ENCODE measurements around the gene CCNF. TPM values are rescaled to one million over a fixed set of nuclear protein-coding genes. Genes with fewer than 3 reads are reported as not detected.

CCNF gene
- total and polyA plus RNA-seq, 10 of the 15 experiments (the other 5 are each of a cell fraction or from before 2014, with no cell fraction given) = 4.0 to 63.2 (median 27.5) TPM

DNA sequence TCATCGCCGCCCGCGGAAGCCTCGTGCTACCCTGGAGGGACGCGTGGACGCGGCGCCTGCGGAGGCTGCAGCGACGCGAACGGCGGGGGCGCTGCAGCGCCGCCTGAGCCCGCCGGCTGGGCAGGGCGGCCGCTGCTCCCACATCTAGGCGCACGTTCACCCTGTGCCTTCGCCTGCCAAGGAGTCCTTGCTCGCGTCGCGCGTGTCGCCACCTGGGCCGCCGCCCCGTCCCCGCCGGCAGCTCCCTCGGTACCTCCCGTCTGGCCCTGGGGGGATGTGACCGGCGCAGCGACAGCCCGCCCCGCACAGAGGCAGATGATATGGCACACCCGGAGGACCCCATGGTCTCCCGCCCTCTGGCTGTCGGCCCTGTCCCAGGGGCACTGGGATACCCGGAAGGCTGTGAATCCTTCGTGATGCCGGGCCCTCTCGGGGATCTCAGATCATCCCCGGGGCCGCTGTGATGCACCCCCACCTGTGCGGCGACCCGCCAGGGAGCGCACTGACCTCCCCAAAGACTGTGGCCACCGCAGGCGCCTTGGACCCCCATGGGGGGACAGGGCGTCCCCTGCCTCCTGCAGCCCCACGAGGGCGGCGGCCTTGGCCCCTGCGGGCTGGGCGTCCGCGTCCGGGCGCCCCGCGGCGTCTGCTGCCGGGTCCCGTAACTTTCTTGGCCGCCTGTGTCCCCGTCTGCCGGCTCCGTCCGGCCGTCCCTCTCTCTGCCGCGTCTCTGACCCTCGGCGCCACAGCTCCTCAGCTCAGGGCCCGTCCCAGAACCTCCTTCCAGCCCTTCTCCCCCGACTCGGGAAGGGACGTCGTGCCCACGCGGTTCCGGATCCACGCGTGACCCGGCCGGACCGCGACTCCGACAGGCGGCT lies 45.0 kb downstream of the CCNF start (continued):
- no peak for TF ChIP-seq POU2F2 (IDR thresholded peaks at IDR 0.05; ENCODE audit: borderline replicate concordance, low read depth, low read length)
- TF ChIP-seq PBX3 (IDR thresholded peaks at IDR 0.05; ENCODE audit: insufficient replicate concordance, low read depth, low read length) = no peak
- TF ChIP-seq BCL11A (IDR thresholded peaks at IDR 0.05; ENCODE audit: low read depth, low read length) = no peak
- no peak for TF ChIP-seq GABPA (IDR thresholded peaks at IDR 0.05; ENCODE audit: low read depth)
- peak; percentile 72 to 89; a peak in 3 of 4 replicates for TF ChIP-seq BHLHE40 (IDR thresholded peaks at IDR 0.05; ENCODE audit: borderline replicate concordance in 1 of 2, low read depth in 2 of 2, low read length in 1 of 2)
- 0 out of 2 replicates have a peak, but pooled peaks have one; percentile 22 for TF ChIP-seq NBN (IDR thresholded peaks at IDR 0.05)
- TF ChIP-seq SPI1 (IDR thresholded peaks at IDR 0.05; ENCODE audit: borderline replicate concordance, insufficient read depth, low read depth, low read length) = no peak
- no peak for TF ChIP-seq RELB (IDR thresholded peaks at IDR 0.05; ENCODE audit: low read depth)
- 0 out of 2 replicates have a peak, but pooled peaks have one; percentile 47 for TF ChIP-seq DPF2 (IDR thresholded peaks at IDR 0.05)
- TF ChIP-seq ZSCAN29 (IDR thresholded peaks at IDR 0.05) = peak; percentile 98
- TF ChIP-seq IKZF2 (IDR thresholded peaks at IDR 0.05) = no peak
- peak; percentile 41 to 73 (median 42); a peak in 5 of 6 replicates for TF ChIP-seq CTCF (IDR thresholded peaks at IDR 0.05 in 2 of 3, conservative IDR thresholded peaks at IDR 0.05 in 1 of 3; ENCODE audit: control insufficient read depth in 2 of 3, extremely low read depth in 1 of 3, insufficient read depth in 1 of 3, low read depth in 3 of 3, low read length in 3 of 3)
- TF ChIP-seq, protein P1, sequence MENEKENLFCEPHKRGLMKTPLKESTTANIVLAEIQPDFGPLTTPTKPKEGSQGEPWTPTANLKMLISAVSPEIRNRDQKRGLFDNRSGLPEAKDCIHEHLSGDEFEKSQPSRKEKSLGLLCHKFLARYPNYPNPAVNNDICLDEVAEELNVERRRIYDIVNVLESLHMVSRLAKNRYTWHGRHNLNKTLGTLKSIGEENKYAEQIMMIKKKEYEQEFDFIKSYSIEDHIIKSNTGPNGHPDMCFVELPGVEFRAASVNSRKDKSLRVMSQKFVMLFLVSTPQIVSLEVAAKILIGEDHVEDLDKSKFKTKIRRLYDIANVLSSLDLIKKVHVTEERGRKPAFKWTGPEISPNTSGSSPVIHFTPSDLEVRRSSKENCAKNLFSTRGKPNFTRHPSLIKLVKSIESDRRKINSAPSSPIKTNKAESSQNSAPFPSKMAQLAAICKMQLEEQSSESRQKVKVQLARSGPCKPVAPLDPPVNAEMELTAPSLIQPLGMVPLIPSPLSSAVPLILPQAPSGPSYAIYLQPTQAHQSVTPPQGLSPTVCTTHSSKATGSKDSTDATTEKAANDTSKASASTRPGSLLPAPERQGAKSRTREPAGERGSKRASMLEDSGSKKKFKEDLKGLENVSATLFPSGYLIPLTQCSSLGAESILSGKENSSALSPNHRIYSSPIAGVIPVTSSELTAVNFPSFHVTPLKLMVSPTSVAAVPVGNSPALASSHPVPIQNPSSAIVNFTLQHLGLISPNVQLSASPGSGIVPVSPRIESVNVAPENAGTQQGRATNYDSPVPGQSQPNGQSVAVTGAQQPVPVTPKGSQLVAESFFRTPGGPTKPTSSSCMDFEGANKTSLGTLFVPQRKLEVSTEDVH (IDR thresholded peaks at IDR 0.05; ENCODE audit: low read depth, partially characterized antibody) = no peak
- TF ChIP-seq MLLT1 (IDR thresholded peaks at IDR 0.05) = no peak
- peak; percentile 60; the same call in 1 of the 2 replicates for TF ChIP-seq LARP7 (IDR thresholded peaks at IDR 0.05)
- TF ChIP-seq TCF12 (IDR thresholded peaks at IDR 0.05; ENCODE audit: low read depth, low read length) = 0 out of 2 replicates have a peak, but pooled peaks have one; percentile 14
- no peak for TF ChIP-seq SREBF2 (IDR thresholded peaks at IDR 0.05; ENCODE audit: low read length)
